GM21515 (cell line): ENCODE results near the gene INO80D.
"Not testable (repeated sequence)": the region's sequence is repeated elsewhere in the genome, so short reads cannot be mapped to it uniquely, and the experiment has no call there.

ENCODE experiments used
- ATAC-seq: cut with Tn5 transposase; IDR thresholded peaks from one replicate; pipeline ENCODE4 v1.9.1; 2021; ENCODE audit not compliant: unreplicated experiment

Gene INO80D

GRCh38 chr2:205978728-205979127 is 107.2 kb downstream of the INO80D start:
- ATAC-seq: not testable (repeated sequence)

GRCh38 chr2:205977699-205978098 is 108.3 kb downstream of the INO80D start:
- not testable (repeated sequence) for ATAC-seq

GRCh38 chr2:205976934-205977659 is 108.9 kb downstream of the INO80D start:
- ATAC-seq: not testable (repeated sequence)

GRCh38 chr2:205976120-205976814 is 109.7 kb downstream of the INO80D start:
- no peak for ATAC-seq

- ATAC-seq: peak; percentile 66
Measured at GRCh38 chr2:205975082-205975949, 110.7 kb downstream of the INO80D start.

- ATAC-seq: no peak
Measured at GRCh38 chr2:205972113-205972512, 113.9 kb downstream of the INO80D start.

- ATAC-seq: no peak
Measured at GRCh38 chr2:205970348-205970747, 115.6 kb downstream of the INO80D start.

GRCh38 chr2:205969584-205969983 is 116.4 kb downstream of the INO80D start:
- peak; percentile 68 for ATAC-seq

- no peak for ATAC-seq
Measured at GRCh38 chr2:205967391-205968075, 118.4 kb downstream of the INO80D start.

GRCh38 chr2:205965707-205966106 is 120.3 kb downstream of the INO80D start:
- ATAC-seq: no peak

GRCh38 chr2:205964111-205964761 is 121.7 kb downstream of the INO80D start:
- ATAC-seq: no peak

- ATAC-seq: no peak
Measured at GRCh38 chr2:205959521-205959920, 126.5 kb downstream of the INO80D start.

- ATAC-seq: no peak
Measured at GRCh38 chr2:205957452-205958154, 128.4 kb downstream of the INO80D start.

GRCh38 chr2:205954707-205955106 is 131.3 kb downstream of the INO80D start:
- ATAC-seq: no peak

GRCh38 chr2:205952282-205952681 is 133.7 kb downstream of the INO80D start:
- ATAC-seq: no peak

GRCh38 chr2:205948883-205949282 is 137.1 kb downstream of the INO80D start:
- ATAC-seq: no peak

GRCh38 chr2:205948496-205948837 is 137.5 kb downstream of the INO80D start:
- ATAC-seq: no peak

GRCh38 chr2:205947621-205948495 is 138.1 kb downstream of the INO80D start:
- ATAC-seq: peak; percentile 91

GRCh38 chr2:205946226-205946625 is 139.7 kb downstream of the INO80D start:
- no peak for ATAC-seq
